T47D (cell line): Measurements from ENCODE around the gene PTOV1.

Source experiments
- DNase-seq, 2 experiments: peaks; one replicate each; pipeline versions ENCODE4 v3.0.0 to v3.0.0-alpha.2; 2011 to 2012; ENCODE audit warnings: low read depth in 1 of 2, low spot score in 1 of 2
- JUND ChIP-seq: IDR thresholded peaks from 2 replicates; pipeline ENCODE4 v1.6.1; 2012; ENCODE audit warnings: low read depth
- in situ Hi-C: cut with HindIII; loops from 2 replicates; pipeline ENCODE4 v1.10.0; 2016; ENCODE audit warnings: low sequenced_read_pairs, low pct_unique_long_range_greater_than_20kb

PTOV1 gene

GRCh38 chr19:49852631-49853126, 1.7 kb downstream of the PTOV1 start:
- no peak for TF ChIP-seq JUND

GRCh38 chr19:49853852-49854377, 3.0 kb downstream of the PTOV1 start:
- TF ChIP-seq JUND = no peak
- in situ Hi-C loops = no loop called here
- no peak for DNase-seq

More at GRCh38 chr19:49852631-49853126, 1.7 kb downstream of the PTOV1 start:
- in situ Hi-C loops = no loop called here
- DNase-seq = no peak

- DNase-seq = no peak
- TF ChIP-seq JUND = no peak
- in situ Hi-C loops = no loop called here
Observed at GRCh38 chr19:49854378-49855263, 3.7 kb downstream of the PTOV1 start.

- no peak for TF ChIP-seq JUND
- in situ Hi-C loops = no loop called here
- DNase-seq = no peak
Observed at GRCh38 chr19:49855277-49855675, 4.3 kb downstream of the PTOV1 start.

GRCh38 chr19:49855676-49856573, 5.0 kb downstream of the PTOV1 start:
- no peak for DNase-seq
- in situ Hi-C loops = no loop called here
- no peak for TF ChIP-seq JUND

- in situ Hi-C loops = no loop called here
- no peak for DNase-seq
- TF ChIP-seq JUND = no peak
Observed at GRCh38 chr19:49856574-49857021, 5.6 kb downstream of the PTOV1 start.

GRCh38 chr19:49857061-49857837, 6.3 kb downstream of the PTOV1 start:
- in situ Hi-C loops = no loop called here
- no peak for DNase-seq
- TF ChIP-seq JUND = no peak

GRCh38 chr19:49857838-49858087, 6.8 kb downstream of the PTOV1 start:
- in situ Hi-C loops = no loop called here
- no peak for DNase-seq

GRCh38 chr19:49858088-49858985, 7.4 kb downstream of the PTOV1 start:
- DNase-seq = no peak
- TF ChIP-seq JUND = no peak
- in situ Hi-C loops = no loop called here

More at GRCh38 chr19:49857838-49858087, 6.8 kb downstream of the PTOV1 start:
- TF ChIP-seq JUND = no peak

GRCh38 chr19:49859682-49860335, 8.8 kb downstream of the PTOV1 start:
- in situ Hi-C loops = no loop called here
- no peak for TF ChIP-seq JUND
- no peak for DNase-seq
